GM19438 (cell line): ENCODE measurements around the gene CD4.
A peak's percentile ranks its signal among the peaks of the same experiment; 100 is the strongest.

Experiments used
- ATAC-seq: cut with Tn5 transposase; IDR thresholded peaks from one replicate; pipeline ENCODE4 v1.9.1; 2021; ENCODE audit warnings: low read depth; ENCODE audit not compliant: unreplicated experiment

CD4 gene

GRCh38 chr12:6765048-6765633, 24.2 kb upstream of the CD4 start:
- ATAC-seq = no peak

GRCh38 chr12:6765634-6766581, 23.4 kb upstream of the CD4 start, which contains the start of gene PTMS:
Gene PTMS (plus strand): TSS chr12:6766363. CDS start chr12:6766706, 343 bp downstream.
- peak; percentile 14 for ATAC-seq

DNA sequence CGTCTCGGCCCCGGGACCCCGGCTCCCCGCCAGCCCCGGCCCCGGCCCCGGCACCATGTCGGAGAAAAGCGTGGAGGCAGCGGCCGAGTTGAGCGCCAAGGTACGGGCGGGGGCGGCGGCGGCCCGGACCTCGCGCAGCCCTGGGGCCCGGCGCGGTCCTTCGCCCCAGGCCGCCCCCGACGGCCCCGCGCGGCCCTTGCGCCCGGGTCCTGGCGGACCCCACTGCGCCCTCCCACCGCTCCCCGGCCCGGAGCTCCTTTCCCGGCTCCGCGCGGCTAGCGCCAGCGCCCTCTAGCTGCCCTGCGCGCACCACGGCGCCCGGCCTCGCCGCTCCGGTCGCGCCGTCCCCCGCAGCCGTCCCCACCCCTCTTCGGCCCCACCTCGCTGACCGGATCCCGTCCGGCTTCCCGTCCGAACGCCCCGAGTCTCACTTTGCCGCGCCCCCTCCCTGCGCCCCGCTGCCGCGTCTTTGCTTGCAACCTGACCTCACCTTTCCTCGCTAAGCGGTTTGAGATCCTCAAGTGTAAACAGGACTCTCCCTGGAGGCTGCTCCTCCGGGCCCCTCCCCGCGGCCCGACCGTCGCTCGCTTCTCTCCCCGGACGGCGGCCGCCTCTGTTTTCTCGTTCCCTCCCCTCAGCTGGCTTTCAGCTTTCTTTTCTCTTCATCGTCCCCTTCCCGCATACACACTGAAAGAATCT, 22.5 kb upstream of the CD4 start:
- ATAC-seq = peak; percentile 46

- ATAC-seq = no peak
Measured at GRCh38 chr12:6767353-6768319, 21.7 kb upstream of the CD4 start.

DNA sequence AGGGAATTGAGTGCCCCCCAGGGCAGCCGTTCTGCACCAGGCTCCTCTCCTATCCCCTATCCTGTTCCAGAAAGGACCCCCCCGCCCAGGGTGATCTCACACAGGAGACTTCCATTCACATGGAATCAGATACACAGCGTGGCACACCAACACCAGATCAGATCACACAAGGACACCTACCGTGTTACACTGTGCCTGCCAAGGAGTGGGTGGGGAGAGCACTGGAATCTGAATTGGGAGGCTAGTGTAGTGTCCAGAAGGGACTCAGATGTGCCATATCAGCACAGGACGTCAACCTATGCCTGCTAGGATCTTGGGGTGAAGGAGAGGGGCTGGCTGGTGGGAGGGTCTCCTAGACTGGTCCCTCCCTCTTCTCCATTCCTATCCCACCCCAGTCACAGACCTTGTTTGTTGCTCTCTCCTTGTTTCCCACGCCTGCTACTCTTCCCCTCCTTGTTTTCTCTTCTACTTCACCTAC, 20.9 kb upstream of the CD4 start:
- no peak for ATAC-seq

- no peak for ATAC-seq
Measured at GRCh38 chr12:6768990-6769389, 20.3 kb upstream of the CD4 start.

GRCh38 chr12:6769666-6770065, 19.7 kb upstream of the CD4 start:
- ATAC-seq = no peak

DNA sequence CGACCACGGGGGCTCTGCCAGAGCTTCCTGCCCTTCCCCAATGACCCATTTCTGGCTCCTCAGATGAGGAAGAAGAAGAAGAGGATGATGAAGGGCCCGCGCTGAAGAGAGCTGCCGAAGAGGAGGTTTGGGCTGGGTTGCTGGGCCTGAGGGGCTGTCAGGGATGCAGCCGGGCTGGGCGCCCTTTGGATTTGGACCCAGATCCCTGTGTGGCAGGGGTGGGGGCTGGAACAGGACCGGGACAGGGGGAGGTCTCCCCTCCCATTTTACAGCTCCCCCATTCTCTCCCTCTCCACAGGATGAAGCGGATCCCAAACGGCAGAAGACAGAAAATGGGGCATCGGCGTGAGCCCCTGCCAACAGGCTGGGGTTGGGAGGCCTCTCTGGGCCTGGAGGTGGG, 19.2 kb upstream of the CD4 start:
- no peak for ATAC-seq

- ATAC-seq = no peak
Measured at GRCh38 chr12:6770600-6770999, 18.7 kb upstream of the CD4 start.

- ATAC-seq = no peak
Measured at GRCh38 chr12:6771091-6771495, 18.2 kb upstream of the CD4 start.

- no peak for ATAC-seq
Measured at GRCh38 chr12:6771509-6772330, 17.6 kb upstream of the CD4 start.

DNA sequence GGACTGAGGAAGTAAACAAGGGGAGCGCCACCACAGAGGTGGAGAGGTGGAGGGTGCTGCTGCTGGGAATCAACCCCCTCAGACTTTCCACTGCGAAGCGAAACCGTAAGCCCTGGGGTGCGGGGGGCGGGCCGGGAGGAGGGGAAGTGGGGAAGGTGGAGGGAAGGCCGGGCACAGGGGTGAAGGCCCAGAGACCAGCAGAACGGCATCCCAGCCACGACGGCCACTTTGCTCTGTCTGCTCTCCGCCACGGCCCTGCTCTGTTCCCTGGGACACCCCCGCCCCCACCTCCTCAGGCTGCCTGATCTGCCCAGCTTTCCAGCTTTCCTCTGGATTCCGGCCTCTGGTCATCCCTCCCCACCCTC, 17.0 kb upstream of the CD4 start, which contains the start of gene LAG3:
TSS of gene LAG3 (plus strand) at position 190 of the 365 bp plus-strand sequence. CDS start 333 bp downstream, outside the sequence.
- ATAC-seq = no peak

- no peak for ATAC-seq
Measured at GRCh38 chr12:6772726-6773589, 16.4 kb upstream of the CD4 start.

DNA sequence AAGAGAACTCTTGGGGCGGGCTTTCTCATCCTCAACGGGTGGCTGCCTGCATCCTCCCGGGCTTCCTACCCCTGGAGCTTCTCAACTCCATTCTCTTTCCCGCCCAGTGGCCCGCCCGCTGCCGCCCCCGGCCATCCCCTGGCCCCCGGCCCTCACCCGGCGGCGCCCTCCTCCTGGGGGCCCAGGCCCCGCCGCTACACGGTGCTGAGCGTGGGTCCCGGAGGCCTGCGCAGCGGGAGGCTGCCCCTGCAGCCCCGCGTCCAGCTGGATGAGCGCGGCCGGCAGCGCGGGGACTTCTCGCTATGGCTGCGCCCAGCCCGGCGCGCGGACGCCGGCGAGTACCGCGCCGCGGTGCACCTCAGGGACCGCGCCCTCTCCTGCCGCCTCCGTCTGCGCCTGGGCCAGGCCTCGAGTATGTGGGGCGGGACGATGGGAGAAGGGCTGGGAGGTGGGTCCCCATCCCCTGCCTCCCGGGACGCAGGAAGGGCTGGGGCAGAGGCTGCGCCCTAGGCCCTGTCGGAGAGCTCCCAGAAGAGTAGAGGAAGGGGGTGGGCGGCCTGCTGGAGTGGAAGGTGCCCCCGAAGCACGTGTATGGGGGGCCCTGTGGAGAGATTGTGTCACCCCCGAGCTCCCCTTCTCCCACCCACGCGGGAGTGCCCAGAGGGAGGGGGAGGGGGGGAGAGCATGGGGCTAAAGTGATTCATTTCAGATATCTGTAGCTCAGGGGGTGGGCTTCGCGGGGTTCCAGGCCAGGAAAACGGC, 15.6 kb upstream of the CD4 start:
- ATAC-seq = no peak

- no peak for ATAC-seq
Measured at GRCh38 chr12:6774499-6775062, 14.7 kb upstream of the CD4 start.

GRCh38 chr12:6775185-6776174, 13.8 kb upstream of the CD4 start:
- no peak for ATAC-seq
